Measurements from ENCODE around the gene ULK4. TPM values are rescaled to one million over a fixed set of nuclear protein-coding genes. Genes with fewer than 3 reads are reported as not detected.

The ULK4 gene
- total and polyA plus RNA-seq, 2 of the 4 experiments (the other 2 are of a cell fraction) = 2.7 to 5.0 TPM

- no peak for TF ChIP-seq BHLHE40 (IDR thresholded peaks at IDR 0.05; ENCODE audit: low read depth, low read length)
- no peak for TF ChIP-seq CEBPB (IDR thresholded peaks at IDR 0.05; ENCODE audit: low read depth, low read length)
- TF ChIP-seq USF2 (IDR thresholded peaks at IDR 0.05; ENCODE audit: low read depth, low read length) = no peak
- no peak for TF ChIP-seq POLR2A (IDR thresholded peaks at IDR 0.05; ENCODE audit: low read depth, low read length)
- TF ChIP-seq CTCF (conservative IDR thresholded peaks at IDR 0.05; ENCODE audit: low read depth, low read length) = no peak
- no peak for TF ChIP-seq SMC3 (IDR thresholded peaks at IDR 0.05; ENCODE audit: low read depth, low read length)
- no peak for TF ChIP-seq MAZ (IDR thresholded peaks at IDR 0.05; ENCODE audit: borderline replicate concordance, low read depth, low read length)
- TF ChIP-seq MXI1 (IDR thresholded peaks at IDR 0.05; ENCODE audit: borderline replicate concordance, low read depth, low read length) = no peak
- no peak for TF ChIP-seq RAD21 (IDR thresholded peaks at IDR 0.05; ENCODE audit: low read length)
- no peak for TF ChIP-seq MAFK (IDR thresholded peaks at IDR 0.05; ENCODE audit: low read depth, low read length)
- TF ChIP-seq RCOR1 (IDR thresholded peaks at IDR 0.05; ENCODE audit: insufficient replicate concordance, low read length) = no peak
- TF ChIP-seq NFE2L2 (IDR thresholded peaks at IDR 0.05; ENCODE audit: low read depth, low read length) = no peak
- TF ChIP-seq FOS (IDR thresholded peaks at IDR 0.05; ENCODE audit: low read depth, low read length) = no peak
- no peak for TF ChIP-seq CHD1 (IDR thresholded peaks at IDR 0.05; ENCODE audit: low read depth, low read length)
- Histone ChIP-seq H3K27ac (ENCODE audit: insufficient read depth, low read length) (no peak overlapping the region), H2BK5ac (ENCODE audit: low read depth, low read length, poor library complexity, severe bottlenecking) (no peak overlapping the region), H3K9ac (ENCODE audit: low read depth, low read length) (no peak overlapping the region), H3K9me3 (ENCODE audit: control insufficient read depth, insufficient read depth, low read length) (no peaks in the 10 kb centered on the region), H2BK20ac (ENCODE audit: low read depth, low read length) (no peak overlapping the region), H2BK15ac (ENCODE audit: low read depth, low read length) (no peak overlapping the region), H3K14ac (replicated peaks; ENCODE audit: low read depth, low read length) (no peak overlapping the region), H4K5ac (ENCODE audit: low read depth, low read length) (no peak overlapping the region), H3K79me1 (ENCODE audit: low read depth in 1 of 2, low read length in 2 of 2) (no peaks in the 10 kb centered on the region), H2AFZ (replicated peaks; ENCODE audit: low read length, poor library complexity) (no peak overlapping the region), H4K20me1 (ENCODE audit: insufficient read depth, low read length) (no peaks in the 10 kb centered on the region), H3K18ac (ENCODE audit: low read depth, low read length) (no peak overlapping the region), H2BK120ac (ENCODE audit: low read depth, low read length) (no peak overlapping the region), H3K36me3 (ENCODE audit: control insufficient read depth, insufficient read depth, low read length) (no peaks in the 10 kb centered on the region), H3K9me1 (ENCODE audit: insufficient read depth, low read length) (no peaks in the 10 kb centered on the region), H2AK9ac (replicated peaks; ENCODE audit: low read depth, low read length, poor library complexity) (no peak overlapping the region), H2AK5ac (ENCODE audit: low read depth, low read length) (no peak overlapping the region), H3K4ac (ENCODE audit: low read depth, low read length) (no peak overlapping the region), H3K4me3 (ENCODE audit: insufficient read depth, low read depth, low read length) (no peak overlapping the region), H3K27me3 (ENCODE audit: control insufficient read depth, insufficient read depth, low read length) (no peaks in the 10 kb centered on the region), H3K56ac (ENCODE audit: extremely low read depth, insufficient read depth, low read length) (no peak overlapping the region), H3K4me2 (ENCODE audit: low read depth, low read length) (no peak overlapping the region), H3K23ac (ENCODE audit: low read depth, low read length) (no peak overlapping the region), H3K4me1 (ENCODE audit: control insufficient read depth, insufficient read depth, low read length) (no peaks in the 10 kb centered on the region), H4K8ac (ENCODE audit: low read depth in 2 of 2, low read length in 2 of 2) (no peak overlapping the region), H4K91ac (ENCODE audit: insufficient read depth, low read depth, low read length) (no peak overlapping the region)
- ATAC-seq (ENCODE audit: low read depth) = no peak
- BruUV-seq (replicated peaks) = no TSS peak
- ChIA-PET CTCF (no interaction called here), POLR2A (ENCODE audit: unreplicated experiment) (no interaction called here)
- intact Hi-C loops (cut with micrococcal nuclease) = no loop called here
- dilution Hi-C loops (cut with HindIII; ENCODE audit: low sequenced_read_pairs, unreplicated experiment) = no loop called here
- in situ Hi-C loops (cut with MboI; ENCODE audit: low sequenced_read_pairs) = no loop called here
- DNase-seq = peak; percentile 24
- WGBS, 2 experiments (ENCODE audit: extremely low coverage in 2 of 2, insufficient read length in 1 of 2) = 44% methylated on average over 1 of the region's 2 CpGs; no CpG with 5 or more reads in 1 of the 2 experiments
These were observed 643.4 kb downstream of the ULK4 start for GRCh38 chr3:41318520-41318919.
